Prostate gland (tissue), 2 donors: Measurements from ENCODE around the gene KIF7.

Experiments
- CTCF ChIP-seq, 4 experiments: fragments of 200-600 bp in 2 of 4; fragments of 450-650 bp in 2 of 4; sonication (generic) in 2 of 4; IDR thresholded peaks; 1 replicate in 3 of 4; 2 replicates in 1 of 4; pipeline ENCODE4 v1.5.1; 2016 to 2019; ENCODE audit warnings: antibody characterized with exemption in 4 of 4, mild to moderate bottlenecking in 2 of 4, moderate library complexity in 2 of 4
- POLR2AphosphoS5 ChIP-seq: sonication (generic); formaldehyde crosslinking; IDR thresholded peaks from one replicate; pipeline ENCODE4 v1.6.1; 2017; ENCODE audit warnings: antibody characterized with exemption

GRCh38 chr15:89613031-89613430 is 42.2 kb downstream of the KIF7 start:
- TF ChIP-seq POLR2AphosphoS5, result no peak
- TF ChIP-seq CTCF (IDR thresholded peaks at IDR 0.05), result no peak
